Prostate gland (tissue), 2 donors: Measurements from ENCODE around the gene TRPM4. TPM values are rescaled to one million over a fixed set of nuclear protein-coding genes. Genes with fewer than 3 reads are reported as not detected.

Source experiments
- DNase-seq: peaks from one replicate; pipeline ENCODE4 v3.0.0-alpha.2; 2019; ENCODE audit warnings: low spot score
- H3K27ac ChIP-seq, 2 donors: fragments of 200-600 bp; sonication (generic); 2 replicates each; pipeline ENCODE4 v1.5.1; 2017 to 2019
- H3K27me3 ChIP-seq: fragments of 200-600 bp; sonication (generic); replicated peaks from 2 replicates; pipeline ENCODE4 v1.5.1; 2019; ENCODE audit not compliant: insufficient read depth
- H3K36me3 ChIP-seq, 2 donors: fragments of 200-600 bp; sonication (generic); 1 replicate in 1 of 2; 2 replicates in 1 of 2; pipeline versions ENCODE4 v1.5.1 to v1.8.1; 2017 to 2019
- H3K4me1 ChIP-seq: fragments of 200-600 bp; sonication (generic); replicated peaks from 2 replicates; pipeline ENCODE4 v1.5.1; 2019
- H3K4me3 ChIP-seq, 2 donors: fragments of 200-600 bp; sonication (generic); 2 replicates each; pipeline ENCODE4 v1.5.1; 2017 to 2019
- H3K9me3 ChIP-seq: fragments of 200-600 bp; sonication (generic); 2 replicates; pipeline ENCODE4 v1.5.1; 2017
- POLR2A ChIP-seq: fragments of 450-650 bp; IDR thresholded peaks from one replicate; pipeline ENCODE4 v1.6.1; 2016; ENCODE audit warnings: antibody characterized with exemption, mild to moderate bottlenecking
- POLR2AphosphoS5 ChIP-seq: sonication (generic); formaldehyde crosslinking; IDR thresholded peaks from one replicate; pipeline ENCODE4 v1.6.1; 2017; ENCODE audit warnings: antibody characterized with exemption
- WGBS: methylation state at CpG from one replicate; pipeline ENCODE4 v1.1.5; 2018; 5-methylcytosine and 5-hydroxymethylcytosine counted together
- intact Hi-C: fragments of 100-400 bp; cut with DNase I; formaldehyde crosslinking; loops from one replicate; pipeline ENCODE4 v1.14.2; 2022
- total RNA-seq, 2 donors: library from RNA; depleted of rRNA; stranded (reverse); fragments of >200 nt; gene quantifications; one replicate each; pipeline ENCODE4 v1.1.0, GENCODE V29; 2016
- TF ChIP-seq, protein P1 (sequence below), 4 experiments: fragments of 200-600 bp in 2 of 4; fragments of 450-650 bp in 2 of 4; sonication (generic) in 2 of 4; IDR thresholded peaks; 1 replicate in 3 of 4; 2 replicates in 1 of 4; pipeline ENCODE4 v1.5.1; 2016 to 2019; ENCODE audit warnings: antibody characterized with exemption in 4 of 4, mild to moderate bottlenecking in 2 of 4, moderate library complexity in 2 of 4

Gene TRPM4
- total RNA-seq, 2 donors from 2014 or later: 99.0 to 126 TPM

DNA sequence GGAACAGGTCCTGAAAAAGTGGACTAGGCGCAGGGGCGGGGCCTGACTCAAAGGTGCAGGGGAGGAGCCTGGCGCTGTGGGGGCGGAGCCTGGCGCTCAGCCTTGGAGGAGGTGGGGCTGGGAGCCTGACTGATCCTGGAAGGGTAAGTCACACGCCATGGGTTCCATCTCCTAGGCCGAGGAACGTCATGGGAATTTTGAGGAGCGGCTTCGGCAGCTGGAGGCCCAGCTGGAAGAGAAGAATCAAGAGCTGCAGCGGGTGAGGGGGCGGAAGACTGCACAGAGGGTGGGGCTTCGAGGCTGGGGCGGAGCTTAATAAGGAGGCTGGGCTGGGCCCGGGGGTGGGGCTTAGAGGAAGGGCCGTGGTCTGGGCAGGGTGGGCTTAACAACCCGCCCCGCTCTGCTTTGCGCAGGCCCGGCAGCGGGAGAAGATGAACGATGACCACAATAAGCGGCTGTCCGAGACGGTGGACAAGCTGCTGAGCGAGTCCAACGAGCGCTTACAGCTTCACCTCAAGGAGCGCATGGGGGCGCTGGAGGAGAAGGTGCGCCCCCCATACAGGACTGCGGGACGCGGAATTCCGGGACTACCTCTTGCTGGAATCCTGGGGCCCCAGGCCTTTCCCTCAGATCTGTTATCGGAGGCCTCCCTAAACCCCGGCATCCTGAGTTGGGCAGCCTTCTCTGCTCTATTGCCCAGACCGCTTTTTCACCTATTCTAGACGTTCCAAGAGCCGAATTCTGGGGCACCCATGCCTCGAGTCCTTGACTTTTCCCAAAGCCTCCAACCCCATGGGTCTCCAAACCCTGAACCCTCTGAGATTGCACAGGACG lies 23.8 kb upstream of the TRPM4 start:
- H3K4me3 ChIP-seq: peak overlapping the region; percentile 10 to 23

DNA sequence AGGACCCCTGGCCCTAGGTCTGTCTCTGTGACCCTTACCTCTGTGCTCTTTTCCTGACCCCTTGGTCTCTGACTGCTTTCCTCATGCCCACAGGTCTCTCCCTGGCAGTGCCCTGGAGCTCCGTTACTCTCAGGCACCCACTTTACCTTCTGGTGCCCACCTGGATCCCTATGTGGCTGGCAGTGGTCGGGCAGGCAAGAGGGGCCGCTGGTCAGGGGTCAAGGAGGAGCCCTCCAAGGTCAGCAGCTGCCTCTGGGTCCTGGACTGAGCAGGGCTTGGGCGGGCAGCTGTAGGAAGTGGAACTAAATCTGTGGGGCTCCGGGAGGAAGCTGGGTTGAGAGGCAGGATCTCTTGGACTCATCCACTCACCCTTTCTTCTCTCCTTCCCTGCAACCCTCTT lies 21.9 kb upstream of the TRPM4 start:
- Histone ChIP-seq H3K27ac (no peak overlapping the region), H3K9me3 (no peaks in the 10 kb centered on the region)
- WGBS: 88% methylated on average over 5 of the region's 5 CpGs

More for the DNA sequence above, 23.8 kb upstream of the TRPM4 start:
- TF ChIP-seq, protein P1, sequence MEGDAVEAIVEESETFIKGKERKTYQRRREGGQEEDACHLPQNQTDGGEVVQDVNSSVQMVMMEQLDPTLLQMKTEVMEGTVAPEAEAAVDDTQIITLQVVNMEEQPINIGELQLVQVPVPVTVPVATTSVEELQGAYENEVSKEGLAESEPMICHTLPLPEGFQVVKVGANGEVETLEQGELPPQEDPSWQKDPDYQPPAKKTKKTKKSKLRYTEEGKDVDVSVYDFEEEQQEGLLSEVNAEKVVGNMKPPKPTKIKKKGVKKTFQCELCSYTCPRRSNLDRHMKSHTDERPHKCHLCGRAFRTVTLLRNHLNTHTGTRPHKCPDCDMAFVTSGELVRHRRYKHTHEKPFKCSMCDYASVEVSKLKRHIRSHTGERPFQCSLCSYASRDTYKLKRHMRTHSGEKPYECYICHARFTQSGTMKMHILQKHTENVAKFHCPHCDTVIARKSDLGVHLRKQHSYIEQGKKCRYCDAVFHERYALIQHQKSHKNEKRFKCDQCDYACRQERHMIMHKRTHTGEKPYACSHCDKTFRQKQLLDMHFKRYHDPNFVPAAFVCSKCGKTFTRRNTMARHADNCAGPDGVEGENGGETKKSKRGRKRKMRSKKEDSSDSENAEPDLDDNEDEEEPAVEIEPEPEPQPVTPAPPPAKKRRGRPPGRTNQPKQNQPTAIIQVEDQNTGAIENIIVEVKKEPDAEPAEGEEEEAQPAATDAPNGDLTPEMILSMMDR (IDR thresholded peaks at IDR 0.05): peak in 1 of 4 experiments; percentile 10
- TF ChIP-seq POLR2AphosphoS5 (peak; percentile 15), POLR2A (no peak)
- intact Hi-C loops: no loop called here
- WGBS: 24% methylated on average over 42 of the region's 42 CpGs
- Histone ChIP-seq H3K4me1 (no peaks in the 10 kb centered on the region), H3K9me3 (no peaks in the 10 kb centered on the region), H3K27me3 (no peaks in the 10 kb centered on the region), H3K36me3 (no peaks in the 10 kb centered on the region), H3K27ac (peak overlapping the region; percentile 47 to 62)
- peak; percentile 71 for DNase-seq

DNA sequence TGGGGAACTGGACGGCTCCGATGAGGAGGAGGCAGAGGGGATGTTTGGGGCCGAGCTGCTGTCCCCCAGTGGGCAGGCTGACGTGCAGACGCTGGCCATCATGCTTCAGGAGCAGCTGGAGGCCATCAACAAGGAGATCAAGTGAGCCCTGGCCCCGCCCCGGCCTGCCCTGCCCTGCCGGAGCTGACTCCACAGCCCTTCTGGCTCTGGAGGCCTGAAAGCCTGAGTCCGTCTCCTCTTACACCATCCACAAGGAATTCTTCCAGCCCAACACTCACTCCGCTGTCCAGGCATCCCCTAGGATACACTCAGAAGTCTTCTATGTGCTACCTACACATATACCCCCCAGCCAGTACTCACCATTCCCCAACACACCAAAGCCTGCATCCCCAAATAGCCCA lies 20.8 kb upstream of the TRPM4 start:
- intact Hi-C loops: no loop called here
- no peak overlapping the region for H3K4me3 ChIP-seq
- WGBS: 84% methylated on average over 10 of the region's 10 CpGs
- TF ChIP-seq POLR2AphosphoS5: no peak
- no peak overlapping the region for H3K27ac ChIP-seq
- no peaks in the 10 kb centered on the region for H3K4me1 ChIP-seq
- H3K36me3 ChIP-seq: no peaks in the 10 kb centered on the region
- H3K9me3 ChIP-seq: no peaks in the 10 kb centered on the region
- no peaks in the 10 kb centered on the region for H3K27me3 ChIP-seq
- no peak for DNase-seq

More for the DNA sequence above, 21.9 kb upstream of the TRPM4 start:
- intact Hi-C loops: no loop called here
- Histone ChIP-seq H3K4me1 (no peaks in the 10 kb centered on the region), H3K27me3 (no peaks in the 10 kb centered on the region), H3K36me3 (no peaks in the 10 kb centered on the region), H3K4me3 (no peak overlapping the region)
- TF ChIP-seq, protein P1 (IDR thresholded peaks at IDR 0.05): no peak
- TF ChIP-seq POLR2AphosphoS5 (no peak), POLR2A (no peak)
- DNase-seq: no peak

DNA sequence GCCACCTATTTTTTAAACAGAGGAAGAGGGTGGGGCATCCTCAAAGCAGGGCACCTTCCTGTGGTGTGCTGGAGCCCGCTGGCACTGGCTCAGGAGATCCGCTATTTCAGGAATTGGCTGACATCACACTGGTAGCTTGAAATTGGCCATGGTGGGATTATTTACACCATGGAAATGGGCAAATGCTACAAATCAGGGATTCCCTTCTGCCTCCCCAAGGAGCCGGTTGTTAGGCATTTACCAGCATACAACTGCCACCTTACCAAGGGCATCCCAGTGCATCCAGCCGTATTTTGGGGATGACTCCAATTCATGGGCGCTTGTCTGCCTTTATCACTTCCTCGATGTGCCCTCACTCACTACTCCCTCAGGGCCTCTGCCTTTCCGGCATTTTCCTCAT lies 16.6 kb upstream of the TRPM4 start:
- 84% methylated on average over 7 of the region's 7 CpGs for WGBS
- Histone ChIP-seq H3K27ac (no peak overlapping the region), H3K9me3 (no peaks in the 10 kb centered on the region), H3K36me3 (no peaks in the 10 kb centered on the region), H3K4me3 (no peak overlapping the region), H3K27me3 (no peaks in the 10 kb centered on the region), H3K4me1 (peaks cover under 1% of the 10 kb centered on the region)
- no peak for DNase-seq
- intact Hi-C loops: no loop called here
- no peak for TF ChIP-seq POLR2A
- TF ChIP-seq, protein P1 (IDR thresholded peaks at IDR 0.05): no peak
- no peak for TF ChIP-seq POLR2AphosphoS5

DNA sequence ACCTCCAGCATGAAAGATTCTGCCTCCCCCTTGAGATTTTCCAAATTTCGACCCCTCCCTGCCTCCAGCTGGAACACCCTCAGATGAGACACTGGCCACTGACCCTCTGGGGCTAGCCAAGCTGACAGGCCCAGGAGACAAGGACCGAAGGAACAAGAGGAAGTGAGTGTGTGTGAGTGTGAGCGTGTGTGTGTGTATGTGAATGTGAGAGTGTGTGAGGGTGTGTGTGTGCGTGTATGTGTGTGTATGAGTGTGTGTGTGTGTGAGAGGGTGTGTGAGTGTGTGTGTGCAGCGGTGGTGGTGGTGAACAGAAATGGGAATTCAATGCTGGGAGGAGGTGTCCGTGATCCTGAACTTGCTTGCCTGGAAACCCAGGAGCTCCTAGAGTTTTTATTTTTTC lies 16.2 kb upstream of the TRPM4 start:
- H3K27ac ChIP-seq: no peak overlapping the region
- intact Hi-C loops: no loop called here
- H3K36me3 ChIP-seq: no peaks in the 10 kb centered on the region
- H3K27me3 ChIP-seq: no peaks in the 10 kb centered on the region
- peaks cover 4% of the 10 kb centered on the region for H3K4me1 ChIP-seq
- WGBS: 80% methylated on average over 6 of the region's 6 CpGs
- no peak overlapping the region for H3K4me3 ChIP-seq
- TF ChIP-seq POLR2A (no peak), POLR2AphosphoS5 (no peak)
- TF ChIP-seq, protein P1 (IDR thresholded peaks at IDR 0.05): no peak
- no peaks in the 10 kb centered on the region for H3K9me3 ChIP-seq
- no peak for DNase-seq
